Liver (tissue), 9 donors: ENCODE results near the gene ZDHHC14. TPM values are rescaled to one million over a fixed set of nuclear protein-coding genes. Genes with fewer than 3 reads are reported as not detected.

Experiments
- DNase-seq: peaks from one replicate; pipeline ENCODE4 v3.0.0-alpha.2; 2017; ENCODE audit warnings: low spot score
- H3K27ac ChIP-seq, 2 donors: one replicate each; pipeline ENCODE4 v1.7.0; 2013; ENCODE audit warnings: inconsistent platforms in 2 of 2, low read length in 2 of 2, control low read depth in 1 of 2, low read depth in 1 of 2, mild to moderate bottlenecking in 1 of 2
- H3K27me3 ChIP-seq, 4 donors: one replicate each; pipeline versions ENCODE4 v1.6.1 to v1.7.0; 2013; ENCODE audit warnings: low read length in 3 of 4, inconsistent platforms in 1 of 4, mild to moderate bottlenecking in 1 of 4, moderate library complexity in 1 of 4; ENCODE audit not compliant: control insufficient read depth in 4 of 4, insufficient read depth in 4 of 4
- H3K36me3 ChIP-seq, 4 donors: one replicate each; pipeline versions ENCODE4 v1.6.1 to v1.7.0; 2013; ENCODE audit warnings: low read length in 3 of 4, mild to moderate bottlenecking in 3 of 4, low read depth in 1 of 4, moderate library complexity in 1 of 4; ENCODE audit not compliant: control insufficient read depth in 4 of 4, insufficient read depth in 3 of 4
- H3K4me1 ChIP-seq, 4 donors: one replicate each; pipeline versions ENCODE4 v1.6.1 to v1.7.0; 2013; ENCODE audit warnings: low read length in 3 of 4, mild to moderate bottlenecking in 3 of 4, moderate library complexity in 1 of 4; ENCODE audit not compliant: control insufficient read depth in 4 of 4, insufficient read depth in 4 of 4
- H3K4me3 ChIP-seq, 3 donors: one replicate each; pipeline versions ENCODE4 v1.6.1 to v1.7.0; 2013; ENCODE audit warnings: low read length in 3 of 3, control low read depth in 1 of 3, low read depth in 1 of 3, mild to moderate bottlenecking in 1 of 3
- H3K9ac ChIP-seq, 2 donors: one replicate each; pipeline ENCODE4 v1.7.0; 2013; ENCODE audit warnings: low read length in 2 of 2, mild to moderate bottlenecking in 2 of 2, moderate library complexity in 2 of 2, control low read depth in 1 of 2, low read depth in 1 of 2
- H3K9me3 ChIP-seq, 4 donors: one replicate each; pipeline versions ENCODE4 v1.6.1 to v1.7.0; 2013; ENCODE audit warnings: low read length in 3 of 4; ENCODE audit not compliant: control insufficient read depth in 4 of 4
- EGR1 ChIP-seq, 2 donors: IDR thresholded peaks; 2 replicates each; pipeline ENCODE4 v1.6.1; 2016 to 2018; ENCODE audit warnings: antibody characterized with exemption in 2 of 2, low read depth in 2 of 2
- FOXA1 ChIP-seq: IDR thresholded peaks from 2 replicates; pipeline ENCODE4 v1.6.1; 2016; ENCODE audit warnings: antibody characterized with exemption
- FOXA2 ChIP-seq: IDR thresholded peaks from 2 replicates; pipeline ENCODE4 v1.6.1; 2016; ENCODE audit warnings: antibody characterized with exemption
- GABPA ChIP-seq, 2 donors: IDR thresholded peaks in 1 of 2; conservative IDR thresholded peaks in 1 of 2; 2 replicates each; pipeline ENCODE4 v1.6.1; 2016; ENCODE audit warnings: antibody characterized with exemption in 2 of 2, mild to moderate bottlenecking in 1 of 2, moderate library complexity in 1 of 2
- HNF4A ChIP-seq, 2 donors: conservative IDR thresholded peaks; 2 replicates each; pipeline ENCODE4 v1.6.1; 2016; ENCODE audit warnings: antibody characterized with exemption in 2 of 2, mild to moderate bottlenecking in 2 of 2
- HNF4G ChIP-seq: IDR thresholded peaks from 2 replicates; pipeline ENCODE4 v1.6.1; 2016; ENCODE audit warnings: antibody characterized with exemption
- JUND ChIP-seq, 2 donors: IDR thresholded peaks; 2 replicates each; pipeline ENCODE4 v1.6.1; 2016; ENCODE audit warnings: antibody characterized with exemption in 2 of 2
- NR2F2 ChIP-seq: IDR thresholded peaks from 2 replicates; pipeline ENCODE4 v1.6.1; 2016; ENCODE audit warnings: antibody characterized with exemption
- RAD21 ChIP-seq, 2 donors: IDR thresholded peaks; 2 replicates each; pipeline ENCODE4 v1.6.1; 2016; ENCODE audit warnings: antibody characterized with exemption in 2 of 2, mild to moderate bottlenecking in 2 of 2
- RXRA ChIP-seq, 2 donors: IDR thresholded peaks; 2 replicates each; pipeline ENCODE4 v1.6.1; 2017 to 2018; ENCODE audit warnings: antibody characterized with exemption in 2 of 2, mild to moderate bottlenecking in 1 of 2
- SP1 ChIP-seq: IDR thresholded peaks from 2 replicates; pipeline ENCODE4 v1.6.1; 2018; ENCODE audit warnings: antibody characterized with exemption, mild to moderate bottlenecking
- TAF1 ChIP-seq: conservative IDR thresholded peaks from 2 replicates; pipeline ENCODE4 v1.6.1; 2016; ENCODE audit warnings: antibody characterized with exemption, mild to moderate bottlenecking
- YY1 ChIP-seq: IDR thresholded peaks from 2 replicates; pipeline ENCODE4 v1.6.1; 2016; ENCODE audit warnings: antibody characterized with exemption, mild to moderate bottlenecking
- WGBS: extraction: QIAGEN DNeasy Blood & Tissue Kit; methylation state at CpG from one replicate; pipeline ENCODE4 v1.1.7; 2013; 5-methylcytosine and 5-hydroxymethylcytosine counted together
- polyA plus RNA-seq, 2 donors: library from polyadenylated mRNA; stranded (reverse) in 1 of 2; unstranded in 1 of 2; fragments of 200-250 nt in 1 of 2; fragments of >200 nt in 1 of 2; fragmentation: Nextera tagmentation in 1 of 2; extraction: Ambion mirVana in 1 of 2; gene quantifications; one replicate each; pipeline versions ENCODE4 v1.2.1 to v1.2.3, GENCODE V29; 2013 to 2015
- total RNA-seq, 2 donors: library from RNA; depleted of rRNA; stranded (reverse); fragments of >200 nt; gene quantifications; one replicate each; pipeline ENCODE4 v1.2.3, GENCODE V29; 2014
- TF ChIP-seq, protein P1 (sequence below): IDR thresholded peaks from 2 replicates; pipeline ENCODE4 v1.6.1; 2016; ENCODE audit warnings: antibody characterized with exemption
- TF ChIP-seq, protein P2 (sequence below): IDR thresholded peaks from 2 replicates; pipeline ENCODE4 v1.6.1; 2016; ENCODE audit warnings: antibody characterized with exemption, mild to moderate bottlenecking
- TF ChIP-seq, protein P3 (sequence below): fragments of 150-350 bp; IDR thresholded peaks from 2 replicates; pipeline ENCODE4 v1.5.1; 2017; ENCODE audit warnings: improper control_type of control experiment, low read depth, low read length; ENCODE audit not compliant: missing input control
- TF ChIP-seq, protein P4 (sequence below): IDR thresholded peaks from 2 replicates; pipeline ENCODE4 v1.6.1; 2016; ENCODE audit warnings: antibody characterized with exemption
- TF ChIP-seq, protein P5 (sequence below): IDR thresholded peaks from 2 replicates; pipeline ENCODE4 v1.6.1; 2016; ENCODE audit warnings: antibody characterized with exemption
- donor health status: healthy.
- donor health status: healthy.
- donor health status: healthy.
- donor health status: healthy.
- donor health status: healthy.

Gene ZDHHC14
- total and polyA plus RNA-seq, 4 donors, result 4.4 to 11.7 (median 8.4) TPM

DNA sequence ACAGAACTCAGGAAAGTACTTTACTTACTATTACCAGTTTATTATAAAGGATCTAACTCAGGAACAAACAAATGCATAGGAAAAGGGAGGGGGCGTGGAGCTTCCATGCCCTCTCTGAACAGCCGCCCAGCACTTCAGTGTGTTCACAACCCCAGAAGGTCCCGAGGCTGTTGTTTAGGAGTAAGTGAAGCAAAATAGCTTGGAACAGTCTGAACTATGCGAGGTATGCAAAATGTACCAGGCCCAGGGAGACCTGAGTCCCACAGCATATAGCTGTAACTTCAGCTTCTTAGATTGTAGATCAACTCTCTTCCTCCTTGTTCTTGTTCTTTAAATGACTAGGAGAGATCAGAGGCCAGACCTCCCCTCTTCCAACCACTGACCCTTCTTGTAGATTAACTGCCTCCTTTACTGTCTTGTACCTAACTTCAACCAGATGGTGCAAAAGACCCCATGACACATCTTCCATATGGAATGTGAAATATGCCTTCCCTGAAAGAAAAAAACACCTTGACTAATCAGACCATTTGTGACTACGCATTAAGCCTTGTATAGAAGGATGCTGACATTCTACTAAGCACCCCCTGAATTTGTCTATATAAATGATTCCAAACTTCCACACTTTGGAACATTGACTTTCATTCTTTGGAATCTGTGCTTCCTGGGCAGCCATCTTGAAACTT, 343.3 kb downstream of the ZDHHC14 start:
- H3K4me1 ChIP-seq, result no peaks in the 10 kb centered on the region
- H3K4me3 ChIP-seq, result no peak overlapping the region
- TF ChIP-seq FOXA2, result no peak
- TF ChIP-seq SP1, result no peak
- TF ChIP-seq TAF1, result no peak
- TF ChIP-seq, protein P1, sequence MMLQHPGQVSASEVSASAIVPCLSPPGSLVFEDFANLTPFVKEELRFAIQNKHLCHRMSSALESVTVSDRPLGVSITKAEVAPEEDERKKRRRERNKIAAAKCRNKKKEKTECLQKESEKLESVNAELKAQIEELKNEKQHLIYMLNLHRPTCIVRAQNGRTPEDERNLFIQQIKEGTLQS, result no peak
- TF ChIP-seq, protein P2, sequence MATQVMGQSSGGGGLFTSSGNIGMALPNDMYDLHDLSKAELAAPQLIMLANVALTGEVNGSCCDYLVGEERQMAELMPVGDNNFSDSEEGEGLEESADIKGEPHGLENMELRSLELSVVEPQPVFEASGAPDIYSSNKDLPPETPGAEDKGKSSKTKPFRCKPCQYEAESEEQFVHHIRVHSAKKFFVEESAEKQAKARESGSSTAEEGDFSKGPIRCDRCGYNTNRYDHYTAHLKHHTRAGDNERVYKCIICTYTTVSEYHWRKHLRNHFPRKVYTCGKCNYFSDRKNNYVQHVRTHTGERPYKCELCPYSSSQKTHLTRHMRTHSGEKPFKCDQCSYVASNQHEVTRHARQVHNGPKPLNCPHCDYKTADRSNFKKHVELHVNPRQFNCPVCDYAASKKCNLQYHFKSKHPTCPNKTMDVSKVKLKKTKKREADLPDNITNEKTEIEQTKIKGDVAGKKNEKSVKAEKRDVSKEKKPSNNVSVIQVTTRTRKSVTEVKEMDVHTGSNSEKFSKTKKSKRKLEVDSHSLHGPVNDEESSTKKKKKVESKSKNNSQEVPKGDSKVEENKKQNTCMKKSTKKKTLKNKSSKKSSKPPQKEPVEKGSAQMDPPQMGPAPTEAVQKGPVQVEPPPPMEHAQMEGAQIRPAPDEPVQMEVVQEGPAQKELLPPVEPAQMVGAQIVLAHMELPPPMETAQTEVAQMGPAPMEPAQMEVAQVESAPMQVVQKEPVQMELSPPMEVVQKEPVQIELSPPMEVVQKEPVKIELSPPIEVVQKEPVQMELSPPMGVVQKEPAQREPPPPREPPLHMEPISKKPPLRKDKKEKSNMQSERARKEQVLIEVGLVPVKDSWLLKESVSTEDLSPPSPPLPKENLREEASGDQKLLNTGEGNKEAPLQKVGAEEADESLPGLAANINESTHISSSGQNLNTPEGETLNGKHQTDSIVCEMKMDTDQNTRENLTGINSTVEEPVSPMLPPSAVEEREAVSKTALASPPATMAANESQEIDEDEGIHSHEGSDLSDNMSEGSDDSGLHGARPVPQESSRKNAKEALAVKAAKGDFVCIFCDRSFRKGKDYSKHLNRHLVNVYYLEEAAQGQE, result no peak
- TF ChIP-seq HNF4G, result no peak
- TF ChIP-seq RAD21 (IDR thresholded peaks at IDR 0.05), result no peak
- no peak for TF ChIP-seq YY1
- no peak for TF ChIP-seq JUND (IDR thresholded peaks at IDR 0.05)
- no peak for TF ChIP-seq NR2F2
- TF ChIP-seq, protein P3, sequence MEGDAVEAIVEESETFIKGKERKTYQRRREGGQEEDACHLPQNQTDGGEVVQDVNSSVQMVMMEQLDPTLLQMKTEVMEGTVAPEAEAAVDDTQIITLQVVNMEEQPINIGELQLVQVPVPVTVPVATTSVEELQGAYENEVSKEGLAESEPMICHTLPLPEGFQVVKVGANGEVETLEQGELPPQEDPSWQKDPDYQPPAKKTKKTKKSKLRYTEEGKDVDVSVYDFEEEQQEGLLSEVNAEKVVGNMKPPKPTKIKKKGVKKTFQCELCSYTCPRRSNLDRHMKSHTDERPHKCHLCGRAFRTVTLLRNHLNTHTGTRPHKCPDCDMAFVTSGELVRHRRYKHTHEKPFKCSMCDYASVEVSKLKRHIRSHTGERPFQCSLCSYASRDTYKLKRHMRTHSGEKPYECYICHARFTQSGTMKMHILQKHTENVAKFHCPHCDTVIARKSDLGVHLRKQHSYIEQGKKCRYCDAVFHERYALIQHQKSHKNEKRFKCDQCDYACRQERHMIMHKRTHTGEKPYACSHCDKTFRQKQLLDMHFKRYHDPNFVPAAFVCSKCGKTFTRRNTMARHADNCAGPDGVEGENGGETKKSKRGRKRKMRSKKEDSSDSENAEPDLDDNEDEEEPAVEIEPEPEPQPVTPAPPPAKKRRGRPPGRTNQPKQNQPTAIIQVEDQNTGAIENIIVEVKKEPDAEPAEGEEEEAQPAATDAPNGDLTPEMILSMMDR, result no peak
- no peak for TF ChIP-seq HNF4A (conservative IDR thresholded peaks at IDR 0.05)
- no peak for TF ChIP-seq GABPA (IDR thresholded peaks at IDR 0.05 in 1 of 2, conservative IDR thresholded peaks at IDR 0.05 in 1 of 2)
- no peak for TF ChIP-seq RXRA (IDR thresholded peaks at IDR 0.05)
- H3K27me3 ChIP-seq, result no peaks in the 10 kb centered on the region
- no peak overlapping the region for H3K27ac ChIP-seq
- no peak for DNase-seq
- H3K9me3 ChIP-seq, result no peaks in the 10 kb centered on the region
- no peaks in the 10 kb centered on the region for H3K36me3 ChIP-seq
- no peak overlapping the region for H3K9ac ChIP-seq
- WGBS, result 96% methylated on average over 5 of the region's 5 CpGs

DNA sequence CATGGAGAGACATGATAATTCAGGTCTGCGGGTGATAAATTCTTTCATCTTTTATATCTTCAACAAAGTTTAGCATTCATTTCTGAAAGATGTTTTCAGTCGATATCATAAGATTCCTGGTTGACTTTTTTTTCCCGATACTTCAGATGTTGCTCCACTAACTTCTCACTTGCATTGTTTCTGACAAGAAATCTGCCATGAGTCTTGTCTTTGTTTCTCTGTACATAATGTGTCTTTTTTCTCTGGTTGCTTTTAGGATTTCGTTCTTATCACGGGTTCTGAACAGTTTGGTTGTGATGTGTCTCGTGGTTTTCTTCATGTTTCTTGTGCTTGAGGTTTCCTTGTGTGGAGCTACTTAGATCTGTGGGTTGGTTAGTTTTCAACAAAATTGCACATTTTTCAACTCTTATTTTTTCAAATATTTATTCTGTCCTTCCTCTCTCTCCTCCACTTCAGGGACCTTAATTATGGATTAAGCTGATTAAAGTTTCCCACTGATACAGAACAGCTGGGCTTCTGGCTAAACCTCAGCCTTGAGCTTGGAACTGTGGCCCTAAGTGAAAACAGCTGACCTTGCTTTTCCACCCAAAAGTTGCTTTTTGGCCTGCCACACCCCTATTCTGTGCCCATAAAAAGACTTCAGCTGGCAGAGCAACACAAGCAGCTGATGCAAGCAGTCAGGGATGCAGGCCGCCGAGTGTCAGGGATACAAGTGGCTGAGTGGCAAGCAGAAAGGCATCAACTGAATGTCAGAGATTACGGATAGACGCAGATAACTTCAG, 344.2 kb downstream of the ZDHHC14 start:
- no peaks in the 10 kb centered on the region for H3K9me3 ChIP-seq
- peak overlapping the region in 1 of 3 donors; percentile 18 for H3K4me3 ChIP-seq
- no peak for DNase-seq
- no peaks in the 10 kb centered on the region for H3K36me3 ChIP-seq
- no peak overlapping the region for H3K9ac ChIP-seq
- no peak overlapping the region for H3K27ac ChIP-seq
- no peaks in the 10 kb centered on the region for H3K4me1 ChIP-seq
- 94% methylated on average over 10 of the region's 10 CpGs for WGBS
- no peaks in the 10 kb centered on the region for H3K27me3 ChIP-seq
- TF ChIP-seq TAF1, result no peak
- no peak for TF ChIP-seq YY1
- TF ChIP-seq, protein P4, sequence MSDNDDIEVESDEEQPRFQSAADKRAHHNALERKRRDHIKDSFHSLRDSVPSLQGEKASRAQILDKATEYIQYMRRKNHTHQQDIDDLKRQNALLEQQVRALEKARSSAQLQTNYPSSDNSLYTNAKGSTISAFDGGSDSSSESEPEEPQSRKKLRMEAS, result no peak
- no peak for TF ChIP-seq EGR1 (IDR thresholded peaks at IDR 0.05; ENCODE audit: low read depth in 2 of 2)
- TF ChIP-seq, protein P3, result no peak
- no peak for TF ChIP-seq JUND (IDR thresholded peaks at IDR 0.05)
- TF ChIP-seq, protein P5, sequence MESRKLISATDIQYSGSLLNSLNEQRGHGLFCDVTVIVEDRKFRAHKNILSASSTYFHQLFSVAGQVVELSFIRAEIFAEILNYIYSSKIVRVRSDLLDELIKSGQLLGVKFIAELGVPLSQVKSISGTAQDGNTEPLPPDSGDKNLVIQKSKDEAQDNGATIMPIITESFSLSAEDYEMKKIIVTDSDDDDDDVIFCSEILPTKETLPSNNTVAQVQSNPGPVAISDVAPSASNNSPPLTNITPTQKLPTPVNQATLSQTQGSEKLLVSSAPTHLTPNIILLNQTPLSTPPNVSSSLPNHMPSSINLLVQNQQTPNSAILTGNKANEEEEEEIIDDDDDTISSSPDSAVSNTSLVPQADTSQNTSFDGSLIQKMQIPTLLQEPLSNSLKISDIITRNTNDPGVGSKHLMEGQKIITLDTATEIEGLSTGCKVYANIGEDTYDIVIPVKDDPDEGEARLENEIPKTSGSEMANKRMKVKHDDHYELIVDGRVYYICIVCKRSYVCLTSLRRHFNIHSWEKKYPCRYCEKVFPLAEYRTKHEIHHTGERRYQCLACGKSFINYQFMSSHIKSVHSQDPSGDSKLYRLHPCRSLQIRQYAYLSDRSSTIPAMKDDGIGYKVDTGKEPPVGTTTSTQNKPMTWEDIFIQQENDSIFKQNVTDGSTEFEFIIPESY, result no peak
- TF ChIP-seq FOXA1, result no peak
- no peak for TF ChIP-seq RAD21 (IDR thresholded peaks at IDR 0.05)
- TF ChIP-seq HNF4A (conservative IDR thresholded peaks at IDR 0.05), result no peak
